Endothelial cell of umbilical vein (primary cell): ENCODE measurements around the gene MRPL48. TPM values are rescaled to one million over a fixed set of nuclear protein-coding genes. Genes with fewer than 3 reads are reported as not detected.

Experiments
- BruUV-seq: library from RNA; stranded (reverse); fragments of 400-500 nt; replicated peaks from 2 replicates; lab custom pipeline; 2021; lab: Mats Ljungman, UMichigan
- CTCF ChIA-PET: fragments of 300-600, 350-600 bp; sonication (Branson Sonifier 250); formaldehyde crosslinking; loops from one replicate; lab custom pipeline; 2021; ENCODE audit warnings: antibody characterized with exemption, inconsistent platforms; lab: Charles Lee
- POLR2A ChIA-PET: fragments of 300-600, 350-600 bp; sonication (Branson Sonifier 250); formaldehyde crosslinking; loops from one replicate; lab custom pipeline; 2021; ENCODE audit warnings: antibody characterized with exemption, inconsistent platforms; lab: Charles Lee
- DNase-seq: peaks from one replicate; pipeline ENCODE4 v3.0.0-alpha.2; 2011; ENCODE audit warnings: low read depth, low spot score
- FAIRE-seq: peaks from 2 replicates; lab custom pipeline; 2011; peaks lifted over from hg19 to GRCh38; lab: Jason Lieb, UNC
- H2AFZ ChIP-seq: 2 replicates; pipeline ENCODE4 v1.6.0; 2012; ENCODE audit warnings: low read depth, low read length, control low read depth, inconsistent platforms
- H3K27ac ChIP-seq: 2 replicates; pipeline ENCODE4 v1.5.1; 2011; ENCODE audit warnings: low read depth, mild to moderate bottlenecking, control low read depth, low read length, moderate library complexity; ENCODE audit not compliant: insufficient read depth
- H3K27me3 ChIP-seq, 2 experiments: 2 replicates each; pipeline versions ENCODE4 v1.6.0 to v1.6.1; 2011; ENCODE audit warnings: low read length in 2 of 2, mixed read lengths in 1 of 2; ENCODE audit not compliant: control insufficient read depth in 2 of 2, insufficient read depth in 2 of 2
- H3K36me3 ChIP-seq, 2 experiments: 2 replicates in 1 of 2; 3 replicates in 1 of 2; pipeline ENCODE4 v1.5.1; 2011; ENCODE audit warnings: low read length in 2 of 2, mild to moderate bottlenecking in 1 of 2, moderate library complexity in 1 of 2; ENCODE audit not compliant: control insufficient read depth in 2 of 2, insufficient read depth in 2 of 2; ENCODE audit errors: extremely low read depth in 1 of 2
- H3K4me1 ChIP-seq: 3 replicates; pipeline ENCODE4 v1.5.1; 2011; ENCODE audit warnings: mild to moderate bottlenecking, low read length; ENCODE audit not compliant: control insufficient read depth, insufficient read depth; ENCODE audit errors: extremely low read depth
- H3K4me2 ChIP-seq: 2 replicates; pipeline ENCODE4 v1.6.1; 2011; ENCODE audit warnings: low read length, control low read depth, mixed read lengths; ENCODE audit not compliant: insufficient read depth
- H3K4me3 ChIP-seq, 3 experiments: fragments of 200-600 bp in 1 of 3; sonication (generic), shearing (Covaris generic) in 1 of 3; replicated peaks in 1 of 3; 2 replicates each; pipeline ENCODE4 v1.5.1; 2011 to 2016; ENCODE audit warnings: control low read depth in 3 of 3, low read length in 3 of 3, mild to moderate bottlenecking in 2 of 3, inconsistent platforms in 1 of 3, low read depth in 1 of 3, moderate library complexity in 1 of 3; ENCODE audit not compliant: insufficient read depth in 1 of 3
- H3K79me2 ChIP-seq: 2 replicates; pipeline ENCODE4 v1.6.0; 2012; ENCODE audit warnings: low read length, inconsistent platforms; ENCODE audit not compliant: control insufficient read depth, insufficient read depth
- H3K9ac ChIP-seq: replicated peaks from 2 replicates; pipeline ENCODE3; 2011; ENCODE audit warnings: low read length, control low read depth; ENCODE audit not compliant: insufficient read depth; ENCODE audit errors: extremely low read depth
- H3K9me1 ChIP-seq: replicated peaks from 3 replicates; pipeline ENCODE4 v1.6.0; 2011; ENCODE audit warnings: mild to moderate bottlenecking, low read length; ENCODE audit not compliant: control insufficient read depth, insufficient read depth; ENCODE audit errors: extremely low read depth
- H3K9me3 ChIP-seq: replicated peaks from 2 replicates; pipeline ENCODE4 v1.5.1; 2012; ENCODE audit warnings: low read length, inconsistent platforms; ENCODE audit not compliant: control insufficient read depth, insufficient read depth
- H4K20me1 ChIP-seq: replicated peaks from 2 replicates; pipeline ENCODE3; 2011; ENCODE audit warnings: mild to moderate bottlenecking, low read length; ENCODE audit not compliant: control insufficient read depth, insufficient read depth; ENCODE audit errors: extremely low read depth
- CTCF ChIP-seq, 2 donors: IDR thresholded peaks; 1 replicate in 1 of 2; 2 replicates in 1 of 2; pipeline ENCODE4 v1.5.1; 2011; ENCODE audit warnings: low read length in 2 of 2, mild to moderate bottlenecking in 2 of 2, moderate library complexity in 2 of 2, control low read depth in 1 of 2, inconsistent platforms in 1 of 2, low read depth in 1 of 2; ENCODE audit not compliant: insufficient read depth in 1 of 2; ENCODE audit errors: extremely low read depth in 1 of 2
- EZH2 ChIP-seq: IDR thresholded peaks from 2 replicates; pipeline ENCODE4 v1.6.1; 2012; ENCODE audit warnings: borderline replicate concordance, low read depth, mild to moderate bottlenecking, moderate library complexity, low read length, inconsistent platforms; ENCODE audit not compliant: severe bottlenecking
- FOS ChIP-seq: IDR thresholded peaks from 2 replicates; pipeline ENCODE4 v1.6.1; 2011; ENCODE audit warnings: mild to moderate bottlenecking, low read length, moderate library complexity, borderline replicate concordance; ENCODE audit not compliant: insufficient read depth
- GATA2 ChIP-seq: IDR thresholded peaks from 2 replicates; pipeline ENCODE4 v1.7.0; 2011; ENCODE audit warnings: low read depth, mild to moderate bottlenecking, moderate library complexity, mixed read lengths, low read length; ENCODE audit not compliant: insufficient read length, insufficient read depth
- JUN ChIP-seq: IDR thresholded peaks from 2 replicates; pipeline ENCODE4 v1.6.1; 2011; ENCODE audit warnings: borderline replicate concordance, low read depth; ENCODE audit not compliant: insufficient read length, insufficient read depth
- MAX ChIP-seq: IDR thresholded peaks from 2 replicates; pipeline ENCODE4 v1.6.1; 2011; ENCODE audit not compliant: insufficient read depth, insufficient read length
- MYC ChIP-seq: IDR thresholded peaks from one replicate; pipeline ENCODE4 v1.6.1; 2011; ENCODE audit warnings: mild to moderate bottlenecking, low read depth, low read length
- POLR2A ChIP-seq: IDR thresholded peaks from 2 replicates; pipeline ENCODE4 v1.6.1; 2012; ENCODE audit warnings: low read depth, mild to moderate bottlenecking, control low read depth, low read length
- POLR2AphosphoS5 ChIP-seq: IDR thresholded peaks from 2 replicates; pipeline ENCODE4 v1.6.1; 2012; ENCODE audit warnings: low read depth, mild to moderate bottlenecking, control low read depth, low read length, moderate library complexity; ENCODE audit not compliant: insufficient read depth
- dilution Hi-C: fragments of 300-500 bp; cut with MboI; formaldehyde crosslinking; loops from one replicate; pipeline ENCODE4 v1.15.0; 2019; ENCODE audit warnings: low sequenced_read_pairs; ENCODE audit not compliant: extremely low pct_ligation_motif_present
- intact Hi-C: fragments of 100-400 bp; cut with micrococcal nuclease; formaldehyde crosslinking; loops from one replicate; pipeline ENCODE4 v1.10.0; 2022
- polyA plus RNA-seq, 4 experiments: library from polyadenylated mRNA; depleted of rRNA in 3 of 4; stranded (reverse) in 3 of 4; unstranded in 1 of 4; fragments of >200 nt; gene quantifications; 2 replicates each; pipeline versions ENCODE4 v1.2.1 to v1.2.3, GENCODE V29; 2011 to 2012; ENCODE audit warnings: missing spikeins in 1 of 4
- total RNA-seq: library from RNA; stranded (reverse); gene quantifications from 2 replicates; pipeline ENCODE4 v1.2.3, GENCODE V29; 2021

The MRPL48 gene
- total and polyA plus RNA-seq, 2 donors (not counting 3 experiments of a cell fraction or from before 2014, with no cell fraction given), result 25.0 to 38.3 TPM

GRCh38 chr11:73784080-73784634 is 3.5 kb upstream of the MRPL48 start:
- no peak for DNase-seq
- ChIA-PET POLR2A (no interaction called here), CTCF (interaction anchor here (1.7 to 1.9 kb wide), 3 partner anchors 19 to 148 kb away, joined by 4 to 11 read pairs (median 7); partner anchors contain the start of gene RAB6A)
- dilution Hi-C loops, result no loop called here
- no peak overlapping the region for H3K4me3 ChIP-seq
- no peak overlapping the region for H3K9ac ChIP-seq
- H3K9me3 ChIP-seq, result no peaks in the 10 kb centered on the region
- H3K9me1 ChIP-seq, result no peaks in the 10 kb centered on the region
- no peak overlapping the region for H3K4me2 ChIP-seq
- no TSS peak for BruUV-seq
- H4K20me1 ChIP-seq, result no peaks in the 10 kb centered on the region
- H3K4me1 ChIP-seq, result peaks cover 13% of the 10 kb centered on the region
- H3K27ac ChIP-seq, result no peak overlapping the region
- H3K27me3 ChIP-seq, result no peaks in the 10 kb centered on the region
- intact Hi-C loops, result no loop called here
- peaks cover 6% of the 10 kb centered on the region for H3K79me2 ChIP-seq
- no peak for FAIRE-seq
- H3K36me3 ChIP-seq, result no peaks in the 10 kb centered on the region
- TF ChIP-seq CTCF (IDR thresholded peaks at IDR 0.05; ENCODE audit: extremely low read depth in 1 of 2, insufficient read depth in 1 of 2, low read depth in 1 of 2, low read length in 2 of 2), result no peak
- TF ChIP-seq EZH2, result no peak
- no peak for TF ChIP-seq MYC
- no peak for TF ChIP-seq GATA2
- no peak overlapping the region for H2AFZ ChIP-seq

GRCh38 chr11:73784734-73785133 is 2.9 kb upstream of the MRPL48 start:
- ChIA-PET POLR2A (no interaction called here), CTCF (interaction anchor here (0.6 to 1.9 kb wide), 6 partner anchors 12 to 182 kb away, joined by 3 to 11 read pairs (median 4); partner anchors contain the start of gene RAB6A)
- H3K36me3 ChIP-seq, result no peaks in the 10 kb centered on the region
- no peak overlapping the region for H2AFZ ChIP-seq
- no peak overlapping the region for H3K27ac ChIP-seq
- no peaks in the 10 kb centered on the region for H4K20me1 ChIP-seq
- H3K79me2 ChIP-seq, result peaks cover 11% of the 10 kb centered on the region
- TF ChIP-seq MAX (no peak), EZH2 (no peak), CTCF (IDR thresholded peaks at IDR 0.05; ENCODE audit: extremely low read depth in 1 of 2, insufficient read depth in 1 of 2, low read depth in 1 of 2, low read length in 2 of 2) (no peak), FOS (no peak), POLR2AphosphoS5 (no peak), POLR2A (no peak), GATA2 (no peak), MYC (no peak), JUN (no peak)
- FAIRE-seq, result no peak
- no peaks in the 10 kb centered on the region for H3K9me1 ChIP-seq
- intact Hi-C loops (no loop called here), dilution Hi-C loops (no loop called here)
- H3K9me3 ChIP-seq, result no peaks in the 10 kb centered on the region
- H3K27me3 ChIP-seq, result no peaks in the 10 kb centered on the region
- H3K9ac ChIP-seq, result no peak overlapping the region
- peaks cover 12% of the 10 kb centered on the region for H3K4me1 ChIP-seq
- H3K4me2 ChIP-seq, result no peak overlapping the region
- no peak overlapping the region for H3K4me3 ChIP-seq
- no peak for DNase-seq
- BruUV-seq, result no TSS peak
